Measurements from ENCODE around the gene MRPL57.
"Not testable (repeated sequence)": the region's sequence is repeated elsewhere in the genome, so short reads cannot be mapped to it uniquely, and the experiment has no call there.

Gene MRPL57

GRCh38 chr13:21198391-21198790, 21.9 kb downstream of the MRPL57 start:
- H3K36me3 ChIP-seq (ENCODE audit: insufficient read depth, low read length); H3K4me2 ChIP-seq (ENCODE audit: insufficient read depth, low read length); H3K9ac ChIP-seq (ENCODE audit: low read depth, low read length); H3K79me2 ChIP-seq (ENCODE audit: insufficient read depth, low read length); H2AFZ ChIP-seq (ENCODE audit: low read depth, low read length); H3K27ac ChIP-seq (ENCODE audit: low read length); ATAC-seq (ENCODE audit: insufficient read depth, low read depth); DNase-seq; H4K20me1 ChIP-seq (ENCODE audit: insufficient read depth, low read length); H3K4me3 ChIP-seq (ENCODE audit: low read depth in 1 of 2, low read length in 2 of 2); H3K27me3 ChIP-seq (ENCODE audit: insufficient read depth, low read length, poor library complexity): not testable (repeated sequence)
- Histone ChIP-seq H3K4me1 (ENCODE audit: insufficient read depth, low read length) (peaks cover 17% of the 10 kb centered on the region), H3K9me3 (ENCODE audit: insufficient read depth, low read length, severe bottlenecking) (peaks cover 16% of the 10 kb centered on the region)

GRCh38 chr13:21201456-21202190, 25.2 kb downstream of the MRPL57 start:
- not testable (repeated sequence) for DNase-seq; H3K4me3 ChIP-seq (ENCODE audit: low read depth in 1 of 2, low read length in 2 of 2); H3K79me2 ChIP-seq (ENCODE audit: insufficient read depth, low read length); H3K9ac ChIP-seq (ENCODE audit: low read depth, low read length); H4K20me1 ChIP-seq (ENCODE audit: insufficient read depth, low read length); H3K4me2 ChIP-seq (ENCODE audit: insufficient read depth, low read length); H3K27me3 ChIP-seq (ENCODE audit: insufficient read depth, low read length, poor library complexity); H3K36me3 ChIP-seq (ENCODE audit: insufficient read depth, low read length)
- 0 out of 2 replicates have a peak overlapping the region, but pooled peaks have one; percentile 10 for H2AFZ ChIP-seq (ENCODE audit: low read depth, low read length)
- H3K27ac ChIP-seq (ENCODE audit: low read length) = peak overlapping the region; percentile 59; the same call in 1 of the 2 replicates
- peaks cover 16% of the 10 kb centered on the region for H3K9me3 ChIP-seq (ENCODE audit: insufficient read depth, low read length, severe bottlenecking)
- peaks cover 17% of the 10 kb centered on the region for H3K4me1 ChIP-seq (ENCODE audit: insufficient read depth, low read length)
- peak; percentile 30; the same call in 1 of the 3 replicates for ATAC-seq (ENCODE audit: insufficient read depth, low read depth)

- Histone ChIP-seq H3K27ac (ENCODE audit: low read length) (peak overlapping the region; percentile 64), H3K9me3 (ENCODE audit: insufficient read depth, low read length, severe bottlenecking) (peaks cover 16% of the 10 kb centered on the region), H3K4me3 (ENCODE audit: low read depth in 1 of 2, low read length in 2 of 2) (no peak overlapping the region), H3K36me3 (ENCODE audit: insufficient read depth, low read length) (peaks cover 5% of the 10 kb centered on the region; the same call in 1 of the 2 replicates), H4K20me1 (ENCODE audit: insufficient read depth, low read length) (no peaks in the 10 kb centered on the region), H2AFZ (ENCODE audit: low read depth, low read length) (peak overlapping the region; percentile 40; the same call in 1 of the 2 replicates), H3K79me2 (ENCODE audit: insufficient read depth, low read length) (no peaks in the 10 kb centered on the region), H3K27me3 (ENCODE audit: insufficient read depth, low read length, poor library complexity) (no peaks in the 10 kb centered on the region), H3K4me1 (ENCODE audit: insufficient read depth, low read length) (peaks cover 17% of the 10 kb centered on the region), H3K4me2 (ENCODE audit: insufficient read depth, low read length) (no peak overlapping the region), H3K9ac (ENCODE audit: low read depth, low read length) (no peak overlapping the region)
- TF ChIP-seq CTCF (IDR thresholded peaks at IDR 0.05; ENCODE audit: borderline replicate concordance, extremely low read depth, low read length, poor library complexity, severe bottlenecking) (no peak), EZH2 (IDR thresholded peaks at IDR 0.05; ENCODE audit: borderline replicate concordance, low read depth, low read length, severe bottlenecking) (no peak)
- no peak for DNase-seq
- peak; percentile 59 for ATAC-seq (ENCODE audit: insufficient read depth, low read depth)
Observed at GRCh38 chr13:21202767-21203531, 26.5 kb downstream of the MRPL57 start.

- TF ChIP-seq CTCF (IDR thresholded peaks at IDR 0.05; ENCODE audit: borderline replicate concordance, extremely low read depth, low read length, poor library complexity, severe bottlenecking) = no peak
- no peak for TF ChIP-seq EZH2 (IDR thresholded peaks at IDR 0.05; ENCODE audit: borderline replicate concordance, low read depth, low read length, severe bottlenecking)
- no peak for DNase-seq
- H3K27ac ChIP-seq (ENCODE audit: low read length) = peak overlapping the region; percentile 15; the same call in 1 of the 2 replicates
- no peaks in the 10 kb centered on the region for H4K20me1 ChIP-seq (ENCODE audit: insufficient read depth, low read length)
- H3K4me3 ChIP-seq (ENCODE audit: low read depth in 1 of 2, low read length in 2 of 2) = no peak overlapping the region
- no peaks in the 10 kb centered on the region for H3K36me3 ChIP-seq (ENCODE audit: insufficient read depth, low read length)
- H3K9ac ChIP-seq (ENCODE audit: low read depth, low read length) = no peak overlapping the region
- no peaks in the 10 kb centered on the region for H3K27me3 ChIP-seq (ENCODE audit: insufficient read depth, low read length, poor library complexity)
- H3K79me2 ChIP-seq (ENCODE audit: insufficient read depth, low read length) = no peaks in the 10 kb centered on the region
- H3K4me2 ChIP-seq (ENCODE audit: insufficient read depth, low read length) = no peak overlapping the region
- no peaks in the 10 kb centered on the region for H3K4me1 ChIP-seq (ENCODE audit: insufficient read depth, low read length)
- H3K9me3 ChIP-seq (ENCODE audit: insufficient read depth, low read length, severe bottlenecking) = peaks cover 10% of the 10 kb centered on the region
- H2AFZ ChIP-seq (ENCODE audit: low read depth, low read length) = no peak overlapping the region
- no peak for ATAC-seq (ENCODE audit: insufficient read depth, low read depth)
Observed at GRCh38 chr13:21208652-21209154, 32.2 kb downstream of the MRPL57 start.

Measured in DND-41 (cell line).